ENCODE data around the gene LY6G6F. TPM values are rescaled to one million over a fixed set of nuclear protein-coding genes. Genes with fewer than 3 reads are reported as not detected.

Gene LY6G6F
- total RNA-seq, 4 donors from 2014 or later, result not detected

GRCh38 chr6:31686483-31686882 is 20.2 kb upstream of the LY6G6F start:
- Histone ChIP-seq H3K4me1 (peaks cover 0 to 16% (median 15%) of the 10 kb centered on the region in 4 donors), H3K9me3 (no peaks in the 10 kb centered on the region), H3K36me3 (peaks cover 36 to 71% (median 61%) of the 10 kb centered on the region in 4 donors), H3K4me3 (no peak overlapping the region), H3K27me3 (no peaks in the 10 kb centered on the region), H3K27ac (replicated peaks in 1 of 4) (no peak overlapping the region)
- 77% methylated on average over 5 of the region's 5 CpGs for WGBS
- DNase-seq (ENCODE audit: extremely low spot score), result no peak
- TF ChIP-seq EP300 (IDR thresholded peaks at IDR 0.05) (no peak), POLR2AphosphoS5 (IDR thresholded peaks at IDR 0.05) (no peak), CTCF (IDR thresholded peaks at IDR 0.05) (no peak), POLR2A (IDR thresholded peaks at IDR 0.05; ENCODE audit: low read depth) (no peak)
- intact Hi-C loops (cut with DNase I), result loop anchor here (10.0 kb wide), 1 partner anchor 178 kb away; the partner anchor contains the start of gene NEU1

- WGBS, result 77% methylated on average over 8 of the region's 8 CpGs
- intact Hi-C loops (cut with DNase I), result loop anchor here (10.0 kb wide), 1 partner anchor 177 kb away; the partner anchor contains the start of gene NEU1
These were observed 19.3 kb upstream of the LY6G6F start for GRCh38 chr6:31687321-31687720.

GRCh38 chr6:31687860-31688693 is 18.6 kb upstream of the LY6G6F start:
- peaks cover 43 to 86% (median 77%) of the 10 kb centered on the region in 4 donors for H3K36me3 ChIP-seq
- H3K4me3 ChIP-seq, result no peak overlapping the region
- H3K9me3 ChIP-seq, result no peaks in the 10 kb centered on the region
- H3K4me1 ChIP-seq, result peaks cover 0 to 7% (median 6%) of the 10 kb centered on the region in 4 donors
- DNase-seq (ENCODE audit: extremely low spot score), result no peak
- no peak for TF ChIP-seq CTCF (IDR thresholded peaks at IDR 0.05)
- TF ChIP-seq POLR2A (IDR thresholded peaks at IDR 0.05; ENCODE audit: low read depth), result no peak
- TF ChIP-seq EP300 (IDR thresholded peaks at IDR 0.05), result no peak
- no peak for TF ChIP-seq POLR2AphosphoS5 (IDR thresholded peaks at IDR 0.05)
- 79% methylated on average over 14 of the region's 14 CpGs for WGBS
- no peak overlapping the region for H3K27ac ChIP-seq (replicated peaks in 1 of 4)
- H3K27me3 ChIP-seq, result no peaks in the 10 kb centered on the region
- intact Hi-C loops (cut with DNase I), result loop anchor here (10.0 kb wide), 1 partner anchor 177 kb away; the partner anchor contains the start of gene NEU1

More at GRCh38 chr6:31687321-31687720, 19.3 kb upstream of the LY6G6F start:
- H3K4me1 ChIP-seq, result peaks cover 0 to 11% (median 10%) of the 10 kb centered on the region in 4 donors
- peaks cover 39 to 79% (median 70%) of the 10 kb centered on the region in 4 donors for H3K36me3 ChIP-seq
- no peaks in the 10 kb centered on the region for H3K9me3 ChIP-seq
- TF ChIP-seq POLR2A (IDR thresholded peaks at IDR 0.05; ENCODE audit: low read depth), result no peak
- TF ChIP-seq POLR2AphosphoS5 (IDR thresholded peaks at IDR 0.05), result no peak
- TF ChIP-seq EP300 (IDR thresholded peaks at IDR 0.05), result no peak
- no peak for TF ChIP-seq CTCF (IDR thresholded peaks at IDR 0.05)
- H3K4me3 ChIP-seq, result no peak overlapping the region
- no peaks in the 10 kb centered on the region for H3K27me3 ChIP-seq
- no peak overlapping the region for H3K27ac ChIP-seq (replicated peaks in 1 of 4)
- DNase-seq (ENCODE audit: extremely low spot score), result no peak

GRCh38 chr6:31689249-31690110 is 17.2 kb upstream of the LY6G6F start:
- peak in 1 of 3 experiments; percentile 23 for TF ChIP-seq CTCF (IDR thresholded peaks at IDR 0.05)
- TF ChIP-seq EP300 (IDR thresholded peaks at IDR 0.05), result no peak
- no peak overlapping the region for H3K27ac ChIP-seq (replicated peaks in 1 of 4)
- no peaks in the 10 kb centered on the region for H3K27me3 ChIP-seq
- DNase-seq (ENCODE audit: extremely low spot score), result no peak
- no peak overlapping the region for H3K4me3 ChIP-seq
- H3K4me1 ChIP-seq, result no peaks in the 10 kb centered on the region
- no peaks in the 10 kb centered on the region for H3K9me3 ChIP-seq
- H3K36me3 ChIP-seq, result peaks cover 55 to 96% (median 91%) of the 10 kb centered on the region in 4 donors
- 83% methylated on average over 9 of the region's 11 CpGs for whole genome bisulfite sequencing
- intact Hi-C loops (cut with DNase I), result loop anchor here (10.0 kb wide), 1 partner anchor 175 kb away; the partner anchor contains the start of gene NEU1

All from esophagus muscularis mucosa (tissue), 4 donors.